GM12801 (cell line): ENCODE measurements around the gene INPP4B.

Source experiments
- TF ChIP-seq, protein P1 (sequence below): IDR thresholded peaks from one replicate; pipeline ENCODE4 v1.5.1; 2011; ENCODE audit warnings: control low read depth; ENCODE audit not compliant: insufficient read length; ENCODE audit errors: extremely low read depth

Gene INPP4B

DNA sequence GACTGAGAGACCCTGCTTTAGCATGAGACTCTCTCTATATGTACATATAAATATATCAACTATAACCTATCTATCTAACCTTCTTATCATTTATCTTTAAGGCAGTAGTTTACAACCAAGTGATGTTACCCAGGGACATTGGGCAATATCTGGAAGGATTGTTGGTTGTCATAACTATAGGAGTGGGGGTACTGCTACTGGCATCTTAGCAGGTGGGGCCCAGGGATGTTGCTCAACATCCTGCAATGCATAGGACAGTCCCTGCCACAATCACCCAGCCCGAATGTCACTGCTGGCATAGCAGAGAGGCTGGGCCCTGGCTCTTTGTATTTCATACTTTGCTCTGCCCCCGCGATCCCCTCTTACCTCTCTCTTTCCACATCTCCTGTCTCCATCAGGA is 812.0 kb downstream of the INPP4B start:
- TF ChIP-seq, protein P1, sequence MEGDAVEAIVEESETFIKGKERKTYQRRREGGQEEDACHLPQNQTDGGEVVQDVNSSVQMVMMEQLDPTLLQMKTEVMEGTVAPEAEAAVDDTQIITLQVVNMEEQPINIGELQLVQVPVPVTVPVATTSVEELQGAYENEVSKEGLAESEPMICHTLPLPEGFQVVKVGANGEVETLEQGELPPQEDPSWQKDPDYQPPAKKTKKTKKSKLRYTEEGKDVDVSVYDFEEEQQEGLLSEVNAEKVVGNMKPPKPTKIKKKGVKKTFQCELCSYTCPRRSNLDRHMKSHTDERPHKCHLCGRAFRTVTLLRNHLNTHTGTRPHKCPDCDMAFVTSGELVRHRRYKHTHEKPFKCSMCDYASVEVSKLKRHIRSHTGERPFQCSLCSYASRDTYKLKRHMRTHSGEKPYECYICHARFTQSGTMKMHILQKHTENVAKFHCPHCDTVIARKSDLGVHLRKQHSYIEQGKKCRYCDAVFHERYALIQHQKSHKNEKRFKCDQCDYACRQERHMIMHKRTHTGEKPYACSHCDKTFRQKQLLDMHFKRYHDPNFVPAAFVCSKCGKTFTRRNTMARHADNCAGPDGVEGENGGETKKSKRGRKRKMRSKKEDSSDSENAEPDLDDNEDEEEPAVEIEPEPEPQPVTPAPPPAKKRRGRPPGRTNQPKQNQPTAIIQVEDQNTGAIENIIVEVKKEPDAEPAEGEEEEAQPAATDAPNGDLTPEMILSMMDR, result no peak

- TF ChIP-seq, protein P1, result no peak
These were observed 816.1 kb downstream of the INPP4B start for GRCh38 chr4:142030010-142030409.

- TF ChIP-seq, protein P1, result no peak
These were observed 824.3 kb downstream of the INPP4B start for GRCh38 chr4:142021761-142022160.

GRCh38 chr4:142021181-142021580 is 824.9 kb downstream of the INPP4B start:
- TF ChIP-seq, protein P1, result no peak

DNA sequence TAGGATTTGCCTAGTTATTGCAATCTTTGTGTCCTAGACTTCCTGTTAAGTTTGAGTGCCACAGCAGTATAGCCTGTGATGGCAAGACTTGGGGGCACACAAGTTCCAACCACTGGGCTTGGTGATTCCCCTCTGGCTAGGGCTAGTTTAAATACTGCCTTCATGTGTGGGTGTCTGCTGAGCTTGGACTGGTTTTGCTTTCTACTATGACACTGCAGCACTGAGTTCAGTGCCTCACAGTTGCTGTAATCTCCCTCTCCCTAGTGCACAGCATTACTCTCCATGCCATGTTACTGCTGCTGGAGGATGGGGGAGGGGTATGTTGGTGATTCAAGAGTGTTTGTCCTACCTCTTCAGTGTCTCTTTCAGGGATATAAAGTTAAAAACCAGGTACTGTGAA is 830.1 kb downstream of the INPP4B start:
- TF ChIP-seq, protein P1, result no peak

DNA sequence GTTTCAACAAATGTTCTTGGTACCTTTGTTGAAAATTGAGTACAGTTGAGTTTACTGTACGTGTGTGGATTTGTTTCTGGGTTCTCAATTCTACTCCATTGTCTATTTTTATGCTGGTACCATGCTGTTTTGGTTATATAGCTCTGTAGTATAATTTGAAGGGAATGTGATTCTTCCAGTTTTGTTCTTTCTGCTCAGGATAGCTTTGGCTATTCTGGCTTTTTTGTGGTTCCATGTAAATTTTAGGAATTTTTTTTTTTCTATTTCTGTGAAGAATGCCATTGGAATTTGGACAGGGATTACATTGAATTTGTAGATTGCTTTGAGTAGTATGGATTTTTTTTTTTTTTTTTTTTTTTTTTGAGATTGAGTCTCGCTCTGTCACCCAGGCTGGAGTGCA is 836.4 kb downstream of the INPP4B start:
- TF ChIP-seq, protein P1, result no peak

GRCh38 chr4:142005519-142005918 is 840.6 kb downstream of the INPP4B start:
- TF ChIP-seq, protein P1, result no peak
